Endodermal cell (in vitro differentiated cells): ENCODE measurements around the gene COPS3. TPM values are rescaled to one million over a fixed set of nuclear protein-coding genes. Genes with fewer than 3 reads are reported as not detected.

Experiments used
- DNase-seq: peaks from one replicate; pipeline ENCODE4 v3.0.0-alpha.2; 2017
- H3K27ac ChIP-seq: 2 replicates; pipeline ENCODE4 v1.5.1; 2013; ENCODE audit warnings: mild to moderate bottlenecking, low read depth, low read length, moderate library complexity
- H3K27me3 ChIP-seq: 2 replicates; pipeline ENCODE4 v1.6.1; 2013; ENCODE audit warnings: mild to moderate bottlenecking, low read length, moderate library complexity; ENCODE audit not compliant: insufficient read depth, control insufficient read depth, poor library complexity, severe bottlenecking
- H3K36me3 ChIP-seq: 2 replicates; pipeline ENCODE4 v1.7.0; 2013; ENCODE audit warnings: mild to moderate bottlenecking, low read length, moderate library complexity; ENCODE audit not compliant: control insufficient read depth, insufficient read depth
- H3K4me1 ChIP-seq: one replicate; pipeline ENCODE4 v1.7.0; 2013; ENCODE audit warnings: low read length; ENCODE audit not compliant: control insufficient read depth, insufficient read depth
- H3K4me3 ChIP-seq: 2 replicates; pipeline ENCODE4 v1.5.1; 2013; ENCODE audit warnings: mild to moderate bottlenecking, low read length, moderate library complexity
- H3K9ac ChIP-seq: 2 replicates; pipeline ENCODE4 v1.6.1; 2013; ENCODE audit warnings: mild to moderate bottlenecking, low read length, moderate library complexity; ENCODE audit not compliant: poor library complexity, severe bottlenecking; ENCODE audit errors: extremely low read depth
- H3K9me3 ChIP-seq: 2 replicates; pipeline ENCODE4 v1.6.1; 2013; ENCODE audit warnings: mild to moderate bottlenecking, low read length, moderate library complexity; ENCODE audit not compliant: control insufficient read depth
- H3K27ac Mint-ChIP-seq: 2 replicates; pipeline ENCODE4 v1.8.0; 2020; ENCODE audit warnings: mixed read lengths
- H3K27me3 Mint-ChIP-seq: 2 replicates; pipeline ENCODE4 v1.8.0; 2021; ENCODE audit warnings: mild to moderate bottlenecking, mixed read lengths; ENCODE audit not compliant: insufficient read depth
- H3K36me3 Mint-ChIP-seq: 2 replicates; pipeline ENCODE4 v1.8.0; 2020; ENCODE audit warnings: low read depth, mixed read lengths
- H3K4me1 Mint-ChIP-seq: 2 replicates; pipeline ENCODE4 v1.8.0; 2020; ENCODE audit warnings: mixed read lengths
- H3K4me3 Mint-ChIP-seq: 2 replicates; pipeline ENCODE4 v1.8.0; 2020; ENCODE audit warnings: mild to moderate bottlenecking, moderate library complexity, mixed read lengths
- H3K9me3 Mint-ChIP-seq: 2 replicates; pipeline ENCODE4 v1.8.0; 2020; ENCODE audit warnings: mild to moderate bottlenecking, mixed read lengths
- CTCF ChIP-seq: fragments of 200-600 bp; sonication (generic); conservative IDR thresholded peaks from 2 replicates; pipeline ENCODE4 v1.5.0; 2021; ENCODE audit warnings: antibody characterized with exemption, mild to moderate bottlenecking
- WGBS, 2 experiments: methylation state at CpG; one replicate each; pipeline versions ENCODE4 v1.1.5 to v1.1.7; 2013; ENCODE audit warnings: missing lambda C conversion rate in 2 of 2, mixed read lengths in 1 of 2; ENCODE audit not compliant: insufficient coverage in 1 of 2, insufficient read length in 1 of 2; 5-methylcytosine and 5-hydroxymethylcytosine counted together
- total RNA-seq, 2 donors: library from RNA; stranded (reverse); fragmentation: NEBNext Ultra II Directional in 1 of 2; extraction: Animal tissue kit (Norgen Biotek cat#: 25700) in 1 of 2; gene quantifications; 2 replicates in 1 of 2; 3 replicates in 1 of 2; pipeline ENCODE4 v1.2.1, GENCODE V29; 2021

Gene COPS3
- total RNA-seq, 2 donors from 2014 or later: 63.1 to 67.5 TPM

GRCh38 chr17:17243163-17243562 lies 37.9 kb downstream of the COPS3 start:
- peaks cover 25% of the 10 kb centered on the region for H3K36me3 ChIP-seq
- no peak overlapping the region for H3K4me3 Mint-ChIP-seq
- H3K36me3 Mint-ChIP-seq: peaks cover 29% of the 10 kb centered on the region
- no peak overlapping the region for H3K4me3 ChIP-seq
- peaks cover 3% of the 10 kb centered on the region for H3K4me1 Mint-ChIP-seq
- no peak overlapping the region for H3K27ac Mint-ChIP-seq
- H3K9me3 ChIP-seq: no peaks in the 10 kb centered on the region
- no peak for DNase-seq
- 85 to 91% methylated on average over 3 to 6 of the region's 6 CpGs for WGBS, 2 experiments
- no peak for TF ChIP-seq CTCF
- H3K9ac ChIP-seq: no peak overlapping the region
- H3K27me3 ChIP-seq: no peaks in the 10 kb centered on the region
- H3K27me3 Mint-ChIP-seq: no peaks in the 10 kb centered on the region
- no peaks in the 10 kb centered on the region for H3K4me1 ChIP-seq
- no peaks in the 10 kb centered on the region for H3K9me3 Mint-ChIP-seq
- H3K27ac ChIP-seq: no peak overlapping the region

- Mint-ChIP-seq H3K9me3 (no peaks in the 10 kb centered on the region), H3K36me3 (peaks cover 21% of the 10 kb centered on the region), H3K27ac (no peak overlapping the region), H3K27me3 (no peaks in the 10 kb centered on the region), H3K4me1 (peaks cover 3% of the 10 kb centered on the region), H3K4me3 (no peak overlapping the region)
- H3K4me1 ChIP-seq: no peaks in the 10 kb centered on the region
- H3K27ac ChIP-seq: no peak overlapping the region
- no peaks in the 10 kb centered on the region for H3K9me3 ChIP-seq
- 91 to 97% methylated on average over 6 to 7 of the region's 7 CpGs for WGBS, 2 experiments
- no peak for TF ChIP-seq CTCF
- no peak overlapping the region for H3K4me3 ChIP-seq
- H3K27me3 ChIP-seq: no peaks in the 10 kb centered on the region
- peaks cover 18% of the 10 kb centered on the region for H3K36me3 ChIP-seq
- no peak for DNase-seq
- no peak overlapping the region for H3K9ac ChIP-seq
Observed at GRCh38 chr17:17242246-17242645, 38.8 kb downstream of the COPS3 start.

GRCh38 chr17:17241656-17242055 lies 39.4 kb downstream of the COPS3 start:
- H3K27ac ChIP-seq: no peak overlapping the region
- Mint-ChIP-seq H3K27me3 (no peaks in the 10 kb centered on the region), H3K27ac (no peak overlapping the region), H3K4me3 (no peak overlapping the region), H3K4me1 (peaks cover 3% of the 10 kb centered on the region), H3K36me3 (peaks cover 15% of the 10 kb centered on the region), H3K9me3 (no peaks in the 10 kb centered on the region)
- peaks cover 12% of the 10 kb centered on the region for H3K36me3 ChIP-seq
- no peaks in the 10 kb centered on the region for H3K4me1 ChIP-seq
- no peak for DNase-seq
- no peaks in the 10 kb centered on the region for H3K27me3 ChIP-seq
- no peak overlapping the region for H3K9ac ChIP-seq
- TF ChIP-seq CTCF: no peak
- H3K4me3 ChIP-seq: no peak overlapping the region
- WGBS, 2 experiments: 80 to 90% methylated on average over 10 of the region's 10 CpGs
- H3K9me3 ChIP-seq: no peaks in the 10 kb centered on the region
